H1 (cell line): Measurements from ENCODE around the gene PFDN6. TPM values are rescaled to one million over a fixed set of nuclear protein-coding genes. Genes with fewer than 3 reads are reported as not detected.

ENCODE experiments used
- CTCF ChIA-PET: fragments of 300-600 bp; sonication (Branson Sonifier 250); formaldehyde crosslinking; loops from one replicate; lab custom pipeline; 2021; ENCODE audit not compliant: partially characterized antibody; lab: Charles Lee
- POLR2A ChIA-PET: fragments of 300-600 bp; sonication (Branson Sonifier 250); formaldehyde crosslinking; loops from one replicate; lab custom pipeline; 2021; ENCODE audit warnings: inconsistent platforms; ENCODE audit not compliant: partially characterized antibody; lab: Charles Lee
- DNase-seq, 2 experiments: peaks; one replicate each; pipeline versions ENCODE4 v3.0.0 to v3.0.0-alpha.2; 2010 to 2022; ENCODE audit warnings: low spot score in 2 of 2, low read depth in 1 of 2, mixed read lengths in 1 of 2
- FAIRE-seq: peaks from 2 replicates; lab custom pipeline; 2011; peaks lifted over from hg19 to GRCh38; lab: Jason Lieb, UNC
- H2AFZ ChIP-seq: 2 replicates; pipeline ENCODE4 v1.8.1; 2012; ENCODE audit warnings: low read length, inconsistent platforms
- H2AK5ac ChIP-seq: 2 replicates; pipeline ENCODE4 v1.6.1; 2013; ENCODE audit warnings: low read depth, low read length
- H2BK120ac ChIP-seq: replicated peaks from 2 replicates; pipeline ENCODE3; 2013; ENCODE audit warnings: low read depth, low read length, inconsistent platforms
- H2BK12ac ChIP-seq: 2 replicates; pipeline ENCODE4 v1.6.1; 2013; ENCODE audit warnings: low read depth, low read length
- H2BK15ac ChIP-seq: 2 replicates; pipeline ENCODE4 v1.6.1; 2013; ENCODE audit warnings: low read length
- H2BK20ac ChIP-seq: 2 replicates; pipeline ENCODE4 v1.6.1; 2013; ENCODE audit warnings: low read length
- H2BK5ac ChIP-seq: 2 replicates; pipeline ENCODE4 v1.6.1; 2013; ENCODE audit warnings: low read depth, low read length
- H3K14ac ChIP-seq: 2 replicates; pipeline ENCODE4 v1.6.1; 2013; ENCODE audit warnings: inconsistent platforms; ENCODE audit not compliant: insufficient read length
- H3K18ac ChIP-seq: 2 replicates; pipeline ENCODE4 v1.6.1; 2013; ENCODE audit warnings: low read length; ENCODE audit errors: extremely low read depth
- H3K23ac ChIP-seq: 2 replicates; pipeline ENCODE4 v1.6.1; 2013; ENCODE audit warnings: inconsistent platforms; ENCODE audit not compliant: insufficient read length
- H3K23me2 ChIP-seq: 2 replicates; pipeline ENCODE4 v1.6.1; 2013; ENCODE audit warnings: low read depth, low read length
- H3K27ac ChIP-seq: 2 replicates; pipeline ENCODE4 v1.6.1; 2011; ENCODE audit warnings: low read depth, low read length, inconsistent platforms
- H3K27me3 ChIP-seq, 4 experiments: replicated peaks in 1 of 4; 1 replicate in 1 of 4; 2 replicates in 3 of 4; pipeline versions ENCODE4 v1.6.1 to v1.8.1; 2011 to 2013; ENCODE audit warnings: low read length in 3 of 4, mild to moderate bottlenecking in 3 of 4, inconsistent platforms in 2 of 4, mixed read lengths in 2 of 4, moderate library complexity in 1 of 4; ENCODE audit not compliant: control insufficient read depth in 3 of 4, insufficient read depth in 3 of 4; ENCODE audit errors: extremely low read depth in 1 of 4
- H3K36me3 ChIP-seq, 4 experiments: 2 replicates each; pipeline versions ENCODE4 v1.6.1 to v1.8.1; 2011 to 2013; ENCODE audit warnings: mild to moderate bottlenecking in 4 of 4, low read length in 3 of 4, moderate library complexity in 2 of 4, control low read depth in 1 of 4, inconsistent platforms in 1 of 4; ENCODE audit not compliant: insufficient read depth in 4 of 4, control insufficient read depth in 2 of 4
- H3K4ac ChIP-seq: replicated peaks from 2 replicates; pipeline ENCODE3; 2013; ENCODE audit warnings: low read length, low read depth, mixed read lengths, inconsistent platforms; ENCODE audit not compliant: insufficient read length
- H3K4me1 ChIP-seq, 4 experiments: replicated peaks in 1 of 4; 1 replicate in 1 of 4; 2 replicates in 3 of 4; pipeline versions ENCODE4 v1.6.1 to v1.8.1; 2011 to 2013; ENCODE audit warnings: low read length in 3 of 4, inconsistent platforms in 2 of 4, mixed read lengths in 1 of 4; ENCODE audit not compliant: insufficient read depth in 4 of 4, control insufficient read depth in 3 of 4
- H3K4me2 ChIP-seq, 2 experiments: 2 replicates each; pipeline versions ENCODE4 v1.6.1 to v1.8.1; 2011 to 2013; ENCODE audit warnings: low read depth in 2 of 2, low read length in 2 of 2, control low read depth in 1 of 2, inconsistent platforms in 1 of 2, mild to moderate bottlenecking in 1 of 2; ENCODE audit not compliant: insufficient read depth in 1 of 2
- H3K4me3 ChIP-seq, 4 experiments: fragments of 200-600, 300-600 bp in 1 of 4; sonication (generic), shearing (Covaris generic), sonication (Bioruptor Twin) in 1 of 4; 2 replicates each; pipeline versions ENCODE4 v1.5.1 to v1.8.1; 2011 to 2016; ENCODE audit warnings: low read length in 4 of 4, low read depth in 3 of 4, control low read depth in 2 of 4, inconsistent platforms in 2 of 4, mild to moderate bottlenecking in 2 of 4, mixed read lengths in 1 of 4, moderate library complexity in 1 of 4; ENCODE audit not compliant: insufficient read depth in 2 of 4; ENCODE audit errors: extremely low read depth in 1 of 4
- H3K56ac ChIP-seq: replicated peaks from 2 replicates; pipeline ENCODE3; 2013; ENCODE audit warnings: low read depth, mild to moderate bottlenecking, mixed read lengths, low read length, inconsistent platforms; ENCODE audit not compliant: insufficient read length
- H3K79me1 ChIP-seq: 2 replicates; pipeline ENCODE4 v1.6.1; 2013; ENCODE audit warnings: low read depth, low read length, control low read depth
- H3K79me2 ChIP-seq, 2 experiments: 2 replicates each; pipeline versions ENCODE4 v1.6.1 to v1.8.1; 2012 to 2013; ENCODE audit warnings: low read length in 2 of 2, mild to moderate bottlenecking in 2 of 2, inconsistent platforms in 1 of 2; ENCODE audit not compliant: insufficient read depth in 2 of 2, control insufficient read depth in 1 of 2
- H3K9ac ChIP-seq, 4 experiments: replicated peaks in 1 of 4; 1 replicate in 1 of 4; 2 replicates in 3 of 4; pipeline versions ENCODE4 v1.6.1 to v1.8.1; 2011 to 2013; ENCODE audit warnings: low read depth in 3 of 4, low read length in 3 of 4, control low read depth in 2 of 4, mild to moderate bottlenecking in 2 of 4, moderate library complexity in 2 of 4, inconsistent platforms in 1 of 4; ENCODE audit errors: extremely low read depth in 1 of 4
- H3K9me3 ChIP-seq, 2 experiments: 2 replicates each; pipeline versions ENCODE4 v1.6.1 to v1.8.1; 2012 to 2013; ENCODE audit warnings: mild to moderate bottlenecking in 2 of 2, moderate library complexity in 2 of 2, control low read depth in 1 of 2, inconsistent platforms in 1 of 2, low read depth in 1 of 2, low read length in 1 of 2, mixed read lengths in 1 of 2; ENCODE audit not compliant: insufficient read depth in 2 of 2
- H4K20me1 ChIP-seq, 2 experiments: replicated peaks in 1 of 2; 2 replicates each; pipeline versions ENCODE3 to v1.8.1; 2011 to 2013; ENCODE audit warnings: inconsistent platforms in 2 of 2, low read length in 2 of 2, mild to moderate bottlenecking in 1 of 2; ENCODE audit not compliant: insufficient read depth in 2 of 2, control insufficient read depth in 1 of 2
- H4K5ac ChIP-seq: 2 replicates; pipeline ENCODE4 v1.6.1; 2013; ENCODE audit warnings: low read length, low read depth, mixed read lengths, inconsistent platforms; ENCODE audit not compliant: insufficient read length
- H4K8ac ChIP-seq: 2 replicates; pipeline ENCODE4 v1.8.0; 2013; ENCODE audit warnings: mild to moderate bottlenecking, moderate library complexity, low read length, inconsistent platforms; ENCODE audit not compliant: insufficient read depth; ENCODE audit errors: extremely low read depth
- H4K91ac ChIP-seq: replicated peaks from 2 replicates; pipeline ENCODE3; 2013; ENCODE audit warnings: low read length, mixed read lengths, inconsistent platforms; ENCODE audit not compliant: insufficient read length
- BACH1 ChIP-seq: IDR thresholded peaks from 2 replicates; pipeline ENCODE4 v1.6.1; 2012; ENCODE audit warnings: low read length, improper control_type of control experiment
- CBX5 ChIP-seq: fragments of 300-800, 300-1000 bp; sonication (generic); IDR thresholded peaks from 2 replicates; pipeline ENCODE4 v1.7.1; 2016; ENCODE audit warnings: antibody characterized with exemption, low read length, low read depth
- CHD2 ChIP-seq: IDR thresholded peaks from 2 replicates; pipeline ENCODE4 v1.6.1; 2012; ENCODE audit warnings: low read length, improper control_type of control experiment
- HDAC2 ChIP-seq, 2 experiments: fragments of 300-600 bp in 1 of 2; sonication (generic) in 1 of 2; IDR thresholded peaks; 2 replicates each; pipeline ENCODE4 v1.6.1; 2011 to 2012; ENCODE audit warnings: low read depth in 2 of 2, low read length in 2 of 2, mild to moderate bottlenecking in 2 of 2, moderate library complexity in 2 of 2, borderline replicate concordance in 1 of 2, inconsistent platforms in 1 of 2
- HDAC6 ChIP-seq: IDR thresholded peaks from one replicate; pipeline ENCODE4 v1.7.1; 2012; ENCODE audit warnings: low read depth, mild to moderate bottlenecking, inconsistent platforms, low read length, moderate library complexity
- KDM4A ChIP-seq: IDR thresholded peaks from one replicate; pipeline ENCODE4 v1.7.1; 2012; ENCODE audit warnings: low read depth, mild to moderate bottlenecking, moderate library complexity, low read length, inconsistent platforms; ENCODE audit not compliant: severe bottlenecking
- PHF8 ChIP-seq: fragments of 200-600 bp; sonication (generic); conservative IDR thresholded peaks from 2 replicates; pipeline ENCODE4 v1.7.1; 2012; ENCODE audit warnings: low read depth, mild to moderate bottlenecking, inconsistent platforms, low read length, moderate library complexity
- RBBP5 ChIP-seq: IDR thresholded peaks from 2 replicates; pipeline ENCODE4 v1.7.1; 2012; ENCODE audit warnings: low read depth, mild to moderate bottlenecking, inconsistent platforms, low read length, moderate library complexity, borderline replicate concordance
- RXRA ChIP-seq: IDR thresholded peaks from 2 replicates; pipeline ENCODE4 v1.6.1; 2011; ENCODE audit warnings: low read depth, mild to moderate bottlenecking, low read length, moderate library complexity; ENCODE audit not compliant: insufficient read depth
- SIN3A ChIP-seq, 2 experiments: IDR thresholded peaks in 1 of 2; conservative IDR thresholded peaks in 1 of 2; 2 replicates each; pipeline ENCODE4 v1.6.1; 2011 to 2012; ENCODE audit warnings: low read length in 2 of 2, improper control_type of control experiment in 1 of 2, low read depth in 1 of 2, mild to moderate bottlenecking in 1 of 2
- SIRT6 ChIP-seq: IDR thresholded peaks from one replicate; pipeline ENCODE4 v1.7.1; 2012; ENCODE audit warnings: low read length, inconsistent platforms
- SUZ12 ChIP-seq: fragments of 200-600 bp; sonication (generic); IDR thresholded peaks from 2 replicates; pipeline ENCODE4 v1.6.1; 2012; ENCODE audit warnings: mild to moderate bottlenecking, inconsistent platforms, low read length, moderate library complexity, mixed read lengths
- TCF12 ChIP-seq: IDR thresholded peaks from 2 replicates; pipeline ENCODE4 v1.6.1; 2011; ENCODE audit warnings: low read depth, mild to moderate bottlenecking, low read length
- TEAD4 ChIP-seq: IDR thresholded peaks from 2 replicates; pipeline ENCODE4 v1.6.1; 2012; ENCODE audit warnings: low read depth, low read length, inconsistent platforms, mixed read lengths
- WGBS, 2 experiments: shearing (Covaris generic) in 1 of 2; methylation state at CpG; one replicate each; pipeline versions ENCODE4 v1.1.6 to v1.1.7; 2013 to 2015; ENCODE audit warnings: low lambda C conversion rate in 2 of 2, mixed read lengths in 2 of 2, inconsistent platforms in 1 of 2, low coverage in 1 of 2, missing lambda C conversion rate in 1 of 2; ENCODE audit not compliant: insufficient replicate concordance in 2 of 2, insufficient coverage in 1 of 2, insufficient read length in 1 of 2; ENCODE audit errors: extremely low coverage in 1 of 2, missing lambda C conversion rate in 1 of 2; 5-methylcytosine and 5-hydroxymethylcytosine counted together
- polyA plus RNA-seq, 7 experiments: library from polyadenylated mRNA; depleted of rRNA in 3 of 7; stranded (reverse) in 5 of 7; unstranded in 2 of 7; fragments of >200 nt in 5 of 7; fragments of 200-250 nt in 2 of 7; gene quantifications; 1 replicate in 5 of 7; 2 replicates in 1 of 7; 4 replicates in 1 of 7; pipeline versions ENCODE4 v1.2.1 to v1.2.3, GENCODE V29; 2011 to 2013; ENCODE audit warnings: missing spikeins in 2 of 7, mixed read lengths in 2 of 7
- total RNA-seq: library from RNA; stranded (reverse); fragmentation: NEBNext Ultra II Directional; extraction: Animal tissue kit (Norgen Biotek cat#: 25700); gene quantifications from 2 replicates; pipeline ENCODE4 v1.2.1, GENCODE V29; 2021

Gene PFDN6
- total and polyA plus RNA-seq, 2 of the 8 experiments (the other 6 are each of a cell fraction or from before 2014, with no cell fraction given) = 32.0 to 95.7 TPM

GRCh38 chr6:33335916-33336315 is 46.5 kb downstream of the PFDN6 start:
- Histone ChIP-seq H3K9me3 (no peaks in the 10 kb centered on the region), H2BK15ac (no peak overlapping the region), H3K79me1 (no peaks in the 10 kb centered on the region), H3K4ac (no peak overlapping the region), H3K23ac (no peak overlapping the region), H4K20me1 (no peaks in the 10 kb centered on the region), H4K8ac (no peak overlapping the region), H2AFZ (no peak overlapping the region), H3K14ac (no peak overlapping the region), H2BK5ac (no peak overlapping the region), H3K4me1 (no peaks in the 10 kb centered on the region), H3K27me3 (no peaks in the 10 kb centered on the region), H3K36me3 (no peaks in the 10 kb centered on the region), H2BK12ac (no peak overlapping the region), H3K4me2 (no peak overlapping the region), H4K91ac (no peak overlapping the region), H3K23me2 (no peaks in the 10 kb centered on the region), H3K56ac (no peak overlapping the region), H4K5ac (no peak overlapping the region), H2BK120ac (no peak overlapping the region), H3K4me3 (no peak overlapping the region), H3K79me2 (no peaks in the 10 kb centered on the region), H3K27ac (no peak overlapping the region), H2BK20ac (no peak overlapping the region), H2AK5ac (no peak overlapping the region), H3K9ac (no peak overlapping the region), H3K18ac (no peak overlapping the region)
- 100% methylated on average over 3 of the region's 4 CpGs; no CpG with 5 or more reads in 1 of the 2 experiments for WGBS, 2 experiments
- POLR2A ChIA-PET = interaction anchor here (0.6 to 0.9 kb wide), 2 partner anchors 24 to 91 kb away, joined by 3 read pairs; no protein-coding TSS in a partner anchor
- CTCF ChIA-PET = interaction anchor here (0.6 to 4.4 kb wide), 3 partner anchors 9 to 134 kb away, joined by 3 to 22 read pairs (median 3); no protein-coding TSS in a partner anchor
- DNase-seq = no peak
- no peak for FAIRE-seq
- TF ChIP-seq HDAC2 (IDR thresholded peaks at IDR 0.05; ENCODE audit: borderline replicate concordance in 1 of 2, low read depth in 2 of 2, low read length in 2 of 2) (no peak), SIN3A (conservative IDR thresholded peaks at IDR 0.05 in 1 of 2, IDR thresholded peaks at IDR 0.05 in 1 of 2; ENCODE audit: low read depth in 1 of 2, low read length in 2 of 2) (no peak), SIRT6 (no peak), TCF12 (no peak), KDM4A (no peak), PHF8 (no peak), HDAC6 (no peak), TEAD4 (no peak), RXRA (no peak), CHD2 (no peak), BACH1 (no peak), RBBP5 (no peak), CBX5 (no peak), SUZ12 (no peak)
